NCI-H1930 (cell line): Measurements from ENCODE around the gene RBM18.

Source experiments
- DNase-seq, 2 experiments: peaks; one replicate each; lab custom pipeline; 2025; lab: John Stamatoyannopoulos, UW

The RBM18 gene

DNA sequence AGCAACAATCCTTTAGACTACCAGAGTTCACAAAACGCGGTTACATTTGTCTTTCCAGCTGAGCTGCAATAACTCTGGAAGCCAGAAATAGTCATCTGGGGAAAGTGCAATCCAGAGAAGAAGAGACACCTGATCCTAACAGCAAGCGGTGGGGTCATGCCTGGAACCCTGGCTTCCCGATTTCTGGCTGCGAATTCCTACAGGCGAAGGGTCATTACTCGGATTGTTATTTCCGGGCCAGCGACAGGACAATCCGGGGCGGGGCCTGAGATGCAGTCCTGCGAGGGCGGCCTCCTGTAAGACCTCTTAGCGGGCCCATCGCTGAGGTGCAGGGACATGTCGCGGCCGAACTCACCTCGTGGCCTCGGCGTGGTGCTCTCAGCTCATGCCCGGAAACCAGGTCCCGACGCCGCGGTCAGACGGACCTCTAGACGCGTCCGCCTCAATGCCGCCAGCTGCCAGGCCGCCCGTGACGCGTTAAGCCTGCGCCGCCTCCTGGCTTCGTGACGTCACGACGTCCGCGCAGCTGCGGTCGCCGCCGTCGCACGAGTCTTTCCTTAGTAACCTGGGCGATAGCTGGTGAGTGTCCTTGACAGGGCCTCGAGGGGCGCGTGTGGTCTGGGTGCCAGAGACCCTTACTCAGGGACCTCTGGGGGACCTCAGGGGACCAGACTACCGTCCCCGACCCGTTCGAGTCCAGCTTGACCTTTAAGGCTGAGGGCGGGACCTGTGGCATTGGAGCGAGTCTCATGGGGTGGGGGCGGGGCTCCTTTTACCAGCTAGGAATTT lies at the start of gene RBM18, which contains the start of gene MRRF:
RBM18 (minus strand) TSS at position 481 of the 789 bp plus-strand sequence. CDS start 3,348 bp downstream, outside the sequence.
MRRF (plus strand) TSS at position 523 of the 789 bp plus-strand sequence. CDS start 6,010 bp downstream, outside the sequence.
- peak; percentile 70 to 82 for DNase-seq

- no peak for DNase-seq
Observed at GRCh38 chr9:122314165-122314564, 49.5 kb upstream of the RBM18 start.

DNA sequence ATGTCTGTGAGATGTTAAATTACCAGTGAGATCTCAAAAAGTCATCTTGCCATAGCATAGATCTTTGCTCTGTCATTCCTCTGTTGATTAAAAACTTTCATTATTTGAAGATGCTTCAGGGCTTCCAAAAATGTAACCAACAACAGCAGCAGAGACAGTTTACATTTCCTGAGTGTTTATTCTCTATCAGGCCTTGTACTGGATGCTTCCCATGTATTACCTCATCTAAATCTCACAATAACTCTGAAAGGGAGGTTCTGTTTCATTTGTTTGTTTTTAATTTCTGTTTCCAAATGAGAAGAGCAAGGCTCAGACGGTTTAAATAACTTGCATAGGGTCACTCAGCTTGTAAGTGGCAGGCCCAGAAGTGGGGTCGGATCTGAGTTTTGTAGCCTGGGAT lies 45.2 kb upstream of the RBM18 start:
- no peak for DNase-seq

- DNase-seq = no peak
Observed at GRCh38 chr9:122307925-122308324, 43.3 kb upstream of the RBM18 start.

DNA sequence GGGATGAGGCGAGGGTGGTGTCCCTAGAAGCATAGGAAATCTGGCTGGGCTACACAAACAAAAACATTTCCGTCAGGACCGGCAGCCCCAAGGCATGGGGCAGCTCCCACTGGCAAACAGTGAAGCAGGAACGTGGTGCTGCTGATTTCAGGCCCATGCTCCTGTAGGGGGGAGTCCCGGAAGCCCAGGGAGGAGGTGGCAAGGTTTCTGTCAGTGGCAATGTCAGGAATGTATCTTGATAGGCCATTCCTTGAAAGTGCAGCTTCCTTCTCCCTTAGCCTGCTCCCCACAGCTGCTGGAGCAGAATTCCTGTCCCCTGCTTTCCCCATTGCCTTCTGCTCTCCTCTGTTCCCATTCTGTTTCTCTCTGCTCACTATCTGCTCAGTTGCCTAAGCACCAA lies 42.4 kb upstream of the RBM18 start:
- DNase-seq = no peak

DNA sequence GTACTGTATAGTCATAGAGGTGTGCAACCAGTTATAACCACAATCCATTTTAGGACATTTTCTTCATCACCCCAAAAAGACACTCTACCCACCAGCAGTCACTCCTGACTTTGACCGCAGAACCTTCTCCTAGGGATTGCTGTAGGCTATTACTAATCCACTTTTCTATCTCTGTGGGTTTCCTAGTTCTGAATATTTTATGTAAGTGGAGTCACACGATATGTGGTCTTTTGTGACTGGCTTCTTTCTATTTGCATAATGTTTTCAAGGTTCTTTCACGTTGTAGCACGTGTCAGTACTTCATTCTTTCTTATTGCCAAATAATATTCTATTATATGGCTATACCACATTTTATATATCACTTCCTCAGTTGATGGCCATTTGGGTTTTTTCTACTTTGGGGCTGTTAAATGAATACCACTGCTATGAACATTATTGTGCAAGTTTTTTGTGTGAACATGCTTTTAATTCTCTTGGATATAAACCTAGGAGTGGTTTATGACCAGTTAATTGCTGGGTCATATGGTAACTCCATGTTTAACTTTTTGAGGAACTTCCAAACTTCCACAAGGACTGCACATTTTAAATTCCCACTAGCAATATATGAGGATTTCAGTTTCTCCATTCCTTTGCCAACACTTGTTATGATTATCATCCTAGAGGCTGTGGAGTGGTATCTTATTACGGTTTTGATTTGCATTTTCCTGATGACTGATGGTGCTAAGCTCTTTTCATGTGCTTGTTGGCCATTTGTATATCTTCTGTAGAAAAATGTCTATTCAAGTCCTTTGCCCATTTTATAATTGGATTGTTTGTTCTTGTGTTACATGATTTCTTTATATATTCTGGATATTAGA lies 37.8 kb upstream of the RBM18 start:
- no peak for DNase-seq

GRCh38 chr9:122297512-122297911 lies 32.9 kb upstream of the RBM18 start:
- no peak for DNase-seq

DNA sequence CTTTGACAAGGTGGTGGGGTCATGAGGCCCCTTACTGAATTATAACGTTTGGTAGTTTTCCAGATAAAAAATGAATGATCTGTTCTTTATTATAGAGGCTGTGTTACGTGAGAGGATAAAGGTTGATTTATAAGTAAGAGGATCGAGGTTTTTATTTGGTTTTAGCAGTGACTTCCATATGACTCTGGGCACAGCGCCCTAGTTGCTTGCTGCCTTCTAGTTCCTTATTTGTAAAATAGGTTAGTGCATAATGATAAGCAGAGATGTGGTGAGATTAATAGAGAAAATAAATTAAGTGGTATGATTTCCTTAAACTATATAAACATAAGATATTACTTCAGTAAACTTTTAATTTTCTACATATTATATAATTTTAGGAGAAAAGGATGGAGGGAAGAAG lies 29.9 kb upstream of the RBM18 start:
- no peak for DNase-seq

GRCh38 chr9:122291458-122291857 lies 26.8 kb upstream of the RBM18 start:
- DNase-seq = no peak

GRCh38 chr9:122287214-122287720 lies 22.6 kb upstream of the RBM18 start:
- DNase-seq = no peak

DNA sequence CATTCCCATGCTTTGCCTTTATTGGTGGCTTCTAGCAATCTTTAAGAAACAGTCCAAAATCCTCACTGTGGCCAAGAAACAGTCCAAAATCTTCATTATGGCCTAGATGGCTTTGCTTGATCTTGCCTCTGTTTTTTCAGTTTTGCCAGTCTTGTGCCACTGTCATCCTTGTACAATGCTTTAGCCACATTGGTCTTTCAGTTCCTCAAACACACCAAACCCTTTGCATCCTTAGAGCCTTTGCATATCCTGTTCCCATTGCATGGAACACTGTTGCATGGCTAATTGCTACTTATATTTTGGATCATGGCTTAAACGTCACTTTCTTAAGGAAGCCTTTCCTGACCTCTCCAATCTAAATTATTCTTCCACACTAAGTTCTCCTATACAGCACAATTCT lies 22.1 kb upstream of the RBM18 start:
- no peak for DNase-seq

DNA sequence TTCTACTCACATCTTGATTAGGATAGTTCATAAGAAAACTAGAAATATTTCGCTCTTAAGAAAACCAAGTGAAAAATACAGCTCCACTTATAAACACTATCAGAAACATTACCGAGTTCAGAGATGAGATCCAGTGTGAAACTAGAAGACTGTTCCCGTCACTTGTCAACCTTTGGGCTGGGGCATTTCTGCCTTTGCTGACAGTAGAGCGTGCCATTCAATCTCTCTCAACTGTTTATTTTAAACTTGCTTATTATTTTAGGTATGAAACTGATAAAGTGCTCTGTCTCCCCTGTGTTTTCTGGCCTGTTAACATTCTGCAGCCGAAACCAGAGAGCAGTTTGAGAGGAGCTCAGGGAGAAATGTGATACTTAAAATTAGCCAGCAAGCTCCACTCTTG lies 16.7 kb upstream of the RBM18 start:
- no peak for DNase-seq

DNA sequence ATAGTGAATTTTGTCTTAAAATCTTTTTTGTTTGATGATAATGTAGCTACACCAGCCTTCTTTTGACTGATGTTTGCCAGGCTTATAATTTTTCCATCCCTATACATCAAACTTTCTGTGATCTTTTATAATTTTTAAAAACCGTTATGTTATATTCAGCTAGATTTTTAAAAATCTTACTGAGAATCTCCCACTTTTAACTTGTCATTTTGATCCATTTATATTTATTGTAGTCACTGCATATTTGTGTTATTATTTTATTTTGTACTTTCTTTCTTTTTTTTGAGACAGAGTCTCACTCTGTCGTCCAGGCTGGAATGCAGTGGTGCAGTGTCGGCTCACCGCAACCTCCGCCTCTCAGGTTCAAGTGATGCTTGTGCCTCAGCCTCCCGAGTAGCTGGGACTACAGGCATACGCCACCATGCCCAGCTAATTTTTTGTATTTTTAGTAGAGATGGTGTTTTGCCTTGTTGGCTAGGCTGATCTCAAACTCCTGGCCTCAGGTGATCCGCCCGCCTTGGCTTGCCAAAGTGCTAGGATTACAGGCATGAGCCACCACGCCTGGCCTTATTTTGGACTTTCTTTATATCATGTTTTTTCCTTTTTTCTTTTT lies 12.8 kb upstream of the RBM18 start:
- no peak for DNase-seq

DNA sequence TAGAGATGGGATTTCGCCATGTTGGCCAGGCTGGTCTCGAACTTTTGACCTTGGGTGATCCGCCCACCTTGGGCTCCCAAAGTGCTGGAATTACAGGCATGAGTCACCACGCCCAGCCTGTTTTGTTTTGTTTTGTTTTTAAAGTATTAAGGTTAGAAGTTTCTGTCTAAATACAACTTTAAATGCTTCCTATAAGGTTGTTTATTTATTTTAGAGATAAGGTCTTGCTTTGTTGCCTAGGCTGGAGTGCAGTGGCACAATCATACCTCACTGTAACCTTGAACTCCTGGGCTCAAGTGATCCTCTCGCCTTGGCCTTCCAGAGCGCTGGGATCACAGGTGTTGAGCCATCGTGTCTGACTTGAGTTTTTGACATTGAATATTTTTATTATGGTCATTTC lies 11.5 kb upstream of the RBM18 start:
- no peak for DNase-seq

DNA sequence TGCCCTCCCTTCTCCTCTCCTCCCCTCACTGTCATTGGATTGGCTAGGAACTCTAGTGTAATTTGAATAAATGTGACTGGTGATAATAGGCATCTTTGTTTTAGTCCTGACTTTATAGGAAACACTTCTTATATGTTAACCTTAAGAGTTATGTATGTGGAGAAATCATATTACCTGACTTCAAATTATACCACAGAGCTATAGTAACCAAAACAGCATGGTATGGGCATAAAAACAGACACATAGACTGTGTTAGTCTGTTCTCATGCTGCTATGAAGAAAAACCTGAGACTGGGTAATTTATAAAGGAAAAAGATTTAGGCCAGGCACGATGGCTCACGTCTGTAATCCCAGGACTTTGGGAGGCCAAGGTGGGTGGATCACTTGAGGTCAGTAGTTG lies 9.4 kb upstream of the RBM18 start:
- DNase-seq = no peak

GRCh38 chr9:122268041-122268814 lies 3.6 kb upstream of the RBM18 start:
- DNase-seq = no peak

GRCh38 chr9:122265149-122265915 lies 692 bp upstream of the RBM18 start:
- DNase-seq = peak in 1 of 2 experiments; percentile 13

DNA sequence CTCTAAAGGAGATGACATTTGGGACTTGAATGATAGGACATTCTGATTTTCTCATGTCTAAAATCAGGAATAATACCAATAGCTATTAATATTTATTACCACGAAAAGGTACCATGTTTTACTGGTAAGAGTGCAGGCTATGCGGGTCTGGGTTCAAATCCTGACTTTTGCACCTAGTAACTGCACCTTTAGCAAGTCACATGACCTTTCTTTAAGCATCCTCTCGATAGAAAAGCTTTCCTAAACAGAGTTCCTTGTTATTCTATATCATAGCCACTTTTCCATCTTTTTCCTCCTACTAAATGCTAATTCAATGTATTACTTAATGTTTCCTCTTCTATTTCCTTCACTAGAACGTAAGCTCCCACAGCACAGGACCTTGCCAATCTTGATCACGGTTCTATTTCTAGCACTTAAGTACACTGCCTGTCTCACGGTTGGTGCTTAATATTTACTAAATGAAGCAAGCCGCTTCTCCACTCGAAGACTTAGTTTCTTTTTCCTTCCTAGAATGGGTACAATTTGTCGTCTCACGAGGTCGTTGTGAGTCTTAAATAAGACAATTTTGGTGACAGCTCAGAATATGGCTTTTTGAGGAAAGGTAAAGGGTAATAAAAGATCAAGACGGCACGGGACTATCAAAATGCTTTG lies 816 bp downstream of the RBM18 start:
- DNase-seq = no peak

DNA sequence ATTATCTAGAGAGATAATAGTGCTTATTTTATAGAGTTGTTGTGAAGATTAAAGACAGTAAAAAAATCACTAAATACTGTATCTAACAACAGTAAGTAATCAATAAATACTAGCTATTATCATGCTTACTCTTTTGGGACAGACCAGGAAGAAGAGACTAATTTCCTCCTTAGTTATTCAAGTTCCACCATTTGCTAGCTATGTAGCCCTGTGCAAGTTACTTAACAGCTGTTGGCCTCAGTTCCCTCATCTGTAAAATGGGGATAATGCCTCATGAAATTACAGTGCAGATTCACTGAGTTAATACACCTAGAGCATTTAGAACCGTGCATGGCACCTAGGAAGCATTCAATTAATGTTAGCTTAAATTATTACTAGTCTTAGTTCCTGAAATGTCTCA lies 2.6 kb downstream of the RBM18 start:
- DNase-seq = no peak

GRCh38 chr9:122261469-122261881 lies 3.2 kb downstream of the RBM18 start:
- no peak for DNase-seq
